Smooth muscle cell (in vitro differentiated cells): Measurements from ENCODE around the gene TOP3B. TPM values are rescaled to one million over a fixed set of nuclear protein-coding genes. Genes with fewer than 3 reads are reported as not detected.
"Not testable (repeated sequence)": the region's sequence is repeated elsewhere in the genome, so short reads cannot be mapped to it uniquely, and the experiment has no call there.

Source experiments
- DNase-seq: peaks from one replicate; lab custom pipeline; 2025; ENCODE audit not compliant: unreplicated experiment; lab: John Stamatoyannopoulos, UW
- H2AFZ ChIP-seq: fragments of 200-600 bp; sonication (generic); 2 replicates; pipeline ENCODE4 v1.6.0; 2016; ENCODE audit warnings: antibody characterized with exemption, low read depth, mild to moderate bottlenecking
- H3F3A ChIP-seq: fragments of 200-600 bp; sonication (generic); 2 replicates; pipeline ENCODE4 v1.6.0; 2017; ENCODE audit warnings: antibody characterized with exemption, low read depth
- H3K27ac ChIP-seq: fragments of 200-600 bp; sonication (generic); 2 replicates; pipeline ENCODE4 v1.5.1; 2016; ENCODE audit warnings: low read depth, mild to moderate bottlenecking
- H3K27me3 ChIP-seq: fragments of 200-600 bp; sonication (generic); 2 replicates; pipeline ENCODE4 v1.6.1; 2016; ENCODE audit warnings: low read depth, mild to moderate bottlenecking
- H3K36me3 ChIP-seq: fragments of 200-600 bp; sonication (generic); 2 replicates; pipeline ENCODE4 v1.5.1; 2016; ENCODE audit warnings: low read depth
- H3K4me1 ChIP-seq: fragments of 200-600 bp; sonication (generic); 2 replicates; pipeline ENCODE4 v1.5.1; 2016; ENCODE audit warnings: low read depth
- H3K4me2 ChIP-seq: fragments of 200-600 bp; sonication (generic); 2 replicates; pipeline ENCODE4 v1.6.0; 2016; ENCODE audit warnings: mild to moderate bottlenecking
- H3K4me3 ChIP-seq: fragments of 200-600 bp; sonication (generic); 2 replicates; pipeline ENCODE4 v1.5.1; 2016; ENCODE audit warnings: mild to moderate bottlenecking
- H3K79me2 ChIP-seq: fragments of 200-600 bp; sonication (generic); 2 replicates; pipeline ENCODE4 v1.6.0; 2016; ENCODE audit warnings: low read depth, mild to moderate bottlenecking
- H3K9ac ChIP-seq: fragments of 200-600 bp; sonication (generic); 2 replicates; pipeline ENCODE4 v1.6.0; 2016; ENCODE audit warnings: low read depth
- H3K9me3 ChIP-seq: fragments of 200-600 bp; sonication (generic); replicated peaks from 2 replicates; pipeline ENCODE4 v1.5.1; 2016; ENCODE audit warnings: low read depth
- H4K20me1 ChIP-seq: fragments of 200-600 bp; sonication (generic); 2 replicates; pipeline ENCODE4 v1.6.0; 2016; ENCODE audit warnings: low read depth
- WGBS: methylation state at CpG from one replicate; pipeline ENCODE4 v1.1.7; 2016; ENCODE audit warnings: low lambda C conversion rate; 5-methylcytosine and 5-hydroxymethylcytosine counted together
- polyA plus RNA-seq: library from polyadenylated mRNA; unstranded; fragments of >200 nt; fragmentation: Nextera tagmentation; extraction: Ambion mirVana; gene quantifications from 2 replicates; pipeline ENCODE4 v1.2.1, GENCODE V29; 2016
- total RNA-seq: library from RNA; depleted of rRNA; stranded (reverse); fragments of >200 nt; gene quantifications from 2 replicates; pipeline ENCODE4 v1.2.3, GENCODE V29; 2014
- TF ChIP-seq, protein P1 (sequence below): fragments of 200-600 bp; sonication (generic); IDR thresholded peaks from 2 replicates; pipeline ENCODE4 v1.5.1; 2017; ENCODE audit warnings: borderline replicate concordance, mild to moderate bottlenecking, antibody characterized with exemption; ENCODE audit not compliant: insufficient read depth, poor library complexity, severe bottlenecking

TOP3B gene
- total and polyA plus RNA-seq, 2 experiments from 2014 or later: 15.2 to 17.6 TPM

DNA sequence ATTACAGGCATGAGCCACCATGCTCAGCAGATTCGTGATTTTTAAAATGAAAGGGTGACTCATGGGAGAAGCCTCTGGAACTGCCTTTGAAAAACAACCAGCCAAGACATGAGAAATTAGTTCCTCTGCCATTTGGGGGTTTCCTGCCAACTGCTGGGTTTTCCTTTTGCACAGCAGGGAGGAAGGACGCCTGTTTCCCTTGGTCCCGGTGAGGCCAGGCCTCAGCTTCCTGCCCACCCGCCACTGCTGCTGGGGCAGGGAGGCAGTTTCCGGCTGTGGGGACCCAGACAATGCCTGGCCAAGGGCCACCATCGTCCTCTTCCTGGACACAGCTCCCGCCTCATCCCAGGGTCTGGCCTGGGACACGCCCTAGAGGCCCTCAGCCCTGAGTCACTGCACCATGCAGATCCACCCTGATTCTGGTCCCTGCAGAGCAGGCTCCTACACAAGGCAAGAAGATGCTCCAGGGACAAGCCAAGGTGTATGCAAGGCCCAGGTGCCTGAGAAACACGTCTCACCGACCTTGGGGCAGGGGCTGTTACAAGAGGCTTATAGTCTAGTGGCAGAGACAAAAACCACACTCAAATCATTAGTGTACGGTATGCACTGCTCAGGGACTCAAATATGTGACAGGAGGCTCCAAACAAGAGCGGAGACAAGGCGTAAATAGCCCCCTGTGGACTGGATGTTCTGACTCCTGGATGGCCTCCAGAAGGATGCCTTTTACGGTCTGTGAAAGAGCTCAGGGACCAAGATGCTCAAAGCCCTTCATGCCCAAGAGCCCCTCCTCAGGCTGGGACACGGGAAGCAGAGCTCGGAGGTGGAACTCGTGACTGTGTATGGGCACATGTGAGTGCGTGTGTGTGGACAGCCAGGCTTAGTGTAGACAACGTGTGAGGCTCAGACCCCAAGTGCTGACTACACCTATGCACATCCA lies 39.9 kb downstream of the TOP3B start:
- Histone ChIP-seq H3K36me3 (no peaks in the 10 kb centered on the region), H4K20me1 (no peaks in the 10 kb centered on the region), H3F3A (peaks cover 14% of the 10 kb centered on the region), H3K9me3 (no peaks in the 10 kb centered on the region), H2AFZ (no peak overlapping the region), H3K27ac (peak overlapping the region; percentile 85), H3K4me1 (peaks cover 9% of the 10 kb centered on the region), H3K4me2 (peak overlapping the region; percentile 52), H3K27me3 (no peaks in the 10 kb centered on the region), H3K4me3 (no peak overlapping the region), H3K9ac (no peak overlapping the region), H3K79me2 (no peaks in the 10 kb centered on the region)
- DNase-seq: no peak
- TF ChIP-seq, protein P1, sequence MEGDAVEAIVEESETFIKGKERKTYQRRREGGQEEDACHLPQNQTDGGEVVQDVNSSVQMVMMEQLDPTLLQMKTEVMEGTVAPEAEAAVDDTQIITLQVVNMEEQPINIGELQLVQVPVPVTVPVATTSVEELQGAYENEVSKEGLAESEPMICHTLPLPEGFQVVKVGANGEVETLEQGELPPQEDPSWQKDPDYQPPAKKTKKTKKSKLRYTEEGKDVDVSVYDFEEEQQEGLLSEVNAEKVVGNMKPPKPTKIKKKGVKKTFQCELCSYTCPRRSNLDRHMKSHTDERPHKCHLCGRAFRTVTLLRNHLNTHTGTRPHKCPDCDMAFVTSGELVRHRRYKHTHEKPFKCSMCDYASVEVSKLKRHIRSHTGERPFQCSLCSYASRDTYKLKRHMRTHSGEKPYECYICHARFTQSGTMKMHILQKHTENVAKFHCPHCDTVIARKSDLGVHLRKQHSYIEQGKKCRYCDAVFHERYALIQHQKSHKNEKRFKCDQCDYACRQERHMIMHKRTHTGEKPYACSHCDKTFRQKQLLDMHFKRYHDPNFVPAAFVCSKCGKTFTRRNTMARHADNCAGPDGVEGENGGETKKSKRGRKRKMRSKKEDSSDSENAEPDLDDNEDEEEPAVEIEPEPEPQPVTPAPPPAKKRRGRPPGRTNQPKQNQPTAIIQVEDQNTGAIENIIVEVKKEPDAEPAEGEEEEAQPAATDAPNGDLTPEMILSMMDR: no peak
- WGBS: 68% methylated on average over 19 of the region's 19 CpGs

DNA sequence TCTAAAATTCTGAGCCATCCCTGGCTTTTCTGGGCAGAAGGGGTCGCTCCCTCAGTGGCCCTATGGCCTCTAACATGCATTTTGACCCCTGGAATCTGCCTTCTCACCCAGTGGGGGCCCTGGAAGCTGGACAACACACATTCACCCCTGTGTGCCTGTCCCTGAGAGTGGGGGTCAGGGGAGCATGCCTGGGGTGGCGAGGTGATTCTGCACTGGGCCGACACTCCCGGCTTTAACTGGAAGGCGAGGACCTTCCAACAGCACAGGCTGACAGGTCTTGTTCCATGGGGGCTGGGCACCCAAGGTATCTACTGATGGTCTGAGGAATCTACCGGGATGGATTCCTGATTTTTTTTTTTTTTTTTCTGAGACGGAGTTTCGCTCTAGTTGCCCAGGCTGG lies 40.7 kb downstream of the TOP3B start:
- H3K27ac ChIP-seq: peak overlapping the region; percentile 85
- no peak overlapping the region for H3K9ac ChIP-seq
- 86% methylated on average over 8 of the region's 8 CpGs for WGBS
- H2AFZ ChIP-seq: no peak overlapping the region
- H3F3A ChIP-seq: peaks cover 18% of the 10 kb centered on the region
- no peaks in the 10 kb centered on the region for H3K9me3 ChIP-seq
- no peak for DNase-seq
- H4K20me1 ChIP-seq: no peaks in the 10 kb centered on the region
- H3K4me1 ChIP-seq: peaks cover 7% of the 10 kb centered on the region
- no peak overlapping the region for H3K4me2 ChIP-seq
- TF ChIP-seq, protein P1: no peak
- no peaks in the 10 kb centered on the region for H3K79me2 ChIP-seq
- no peaks in the 10 kb centered on the region for H3K27me3 ChIP-seq
- H3K4me3 ChIP-seq: no peak overlapping the region
- H3K36me3 ChIP-seq: no peaks in the 10 kb centered on the region

DNA sequence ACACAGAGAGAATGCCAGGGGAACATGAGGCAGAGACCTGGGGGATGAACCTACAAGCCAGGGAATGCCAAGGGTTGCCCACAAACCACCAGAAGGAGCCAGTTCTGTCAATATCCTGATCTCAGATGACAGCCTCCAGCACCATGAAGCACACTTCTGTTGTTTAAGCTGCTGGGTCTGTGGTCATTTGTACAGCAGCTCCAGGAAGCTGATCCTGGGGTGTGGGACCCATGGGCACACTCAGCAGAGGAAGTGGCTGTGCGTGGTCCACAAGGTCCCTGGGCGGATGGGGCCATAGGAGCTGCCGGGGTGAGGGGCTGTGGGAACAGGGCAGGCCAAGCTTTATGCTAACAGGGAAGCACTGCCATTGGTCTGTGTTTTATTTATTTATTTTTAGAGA lies 42.1 kb downstream of the TOP3B start:
- Histone ChIP-seq H3K27me3 (no peaks in the 10 kb centered on the region), H3F3A (peaks cover 18% of the 10 kb centered on the region), H3K79me2 (no peaks in the 10 kb centered on the region), H4K20me1 (no peaks in the 10 kb centered on the region), H3K4me3 (no peak overlapping the region), H3K9me3 (no peaks in the 10 kb centered on the region), H3K4me1 (peaks cover 6% of the 10 kb centered on the region), H2AFZ (no peak overlapping the region), H3K36me3 (no peaks in the 10 kb centered on the region), H3K4me2 (no peak overlapping the region), H3K9ac (no peak overlapping the region), H3K27ac (no peak overlapping the region)
- TF ChIP-seq, protein P1: no peak
- WGBS: 98% methylated on average over 3 of the region's 3 CpGs
- DNase-seq: no peak

DNA sequence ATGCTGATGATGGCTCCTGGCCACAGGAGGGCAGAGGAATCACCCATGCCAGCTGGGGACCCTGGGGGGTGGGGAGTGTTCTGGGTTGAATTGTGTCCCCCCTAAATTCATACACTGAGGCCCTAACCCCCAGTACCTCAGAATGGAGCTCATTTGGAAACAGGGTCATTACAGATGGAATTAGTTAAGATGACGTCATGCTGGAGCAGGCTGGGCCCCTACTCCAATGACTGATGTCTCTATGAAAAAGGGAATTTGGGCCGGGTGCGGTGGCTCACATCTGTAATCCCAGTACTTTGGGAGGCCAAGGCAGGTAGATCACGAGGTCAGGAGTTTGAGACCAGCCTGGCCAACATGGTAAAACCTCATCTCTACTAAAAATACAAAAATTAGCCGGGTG lies 42.7 kb downstream of the TOP3B start:
- H2AFZ ChIP-seq, H3K27ac ChIP-seq, H3K9me3 ChIP-seq, H3K4me3 ChIP-seq, H3K79me2 ChIP-seq, DNase-seq, H3K27me3 ChIP-seq, H3K9ac ChIP-seq, H3K4me2 ChIP-seq, H3K36me3 ChIP-seq, H3K4me1 ChIP-seq, H4K20me1 ChIP-seq: not testable (repeated sequence)
- WGBS: 94% methylated on average over 5 of the region's 5 CpGs
- peaks cover 18% of the 10 kb centered on the region for H3F3A ChIP-seq
